A673 (cell line): Measurements from ENCODE around the gene DOCK1. TPM values are rescaled to one million over a fixed set of nuclear protein-coding genes. Genes with fewer than 3 reads are reported as not detected.

Source experiments
- BruUV-seq: library from RNA; stranded (reverse); fragments of 400-500 nt; replicated peaks from 2 replicates; lab custom pipeline; 2021; lab: Mats Ljungman, UMichigan
- CTCF ChIA-PET: fragments of 300-600 bp; sonication (Branson Sonifier 250); formaldehyde crosslinking; loops from one replicate; lab custom pipeline; 2022; ENCODE audit warnings: antibody characterized with exemption; lab: Charles Lee
- POLR2A ChIA-PET: fragments of 300-600 bp; sonication (Branson Sonifier 250); formaldehyde crosslinking; loops from one replicate; lab custom pipeline; 2022; ENCODE audit warnings: antibody characterized with exemption; ENCODE audit not compliant: low non-redundant PET; lab: Charles Lee
- DNase-seq: peaks from one replicate; pipeline ENCODE4 v3.0.0-alpha.2; 2015; ENCODE audit warnings: low spot score
- H3K27ac ChIP-seq: fragments of 200-600 bp; sonication (generic); 2 replicates; pipeline ENCODE4 v1.5.1; 2016; ENCODE audit warnings: mixed run types, low read depth, mild to moderate bottlenecking, mixed read lengths, antibody characterized with exemption, low read length; ENCODE audit not compliant: poor library complexity, severe bottlenecking
- H3K27me3 ChIP-seq: fragments of 200-600 bp; sonication (generic); replicated peaks from 2 replicates; pipeline ENCODE4 v1.6.1; 2017; ENCODE audit warnings: mixed run types, low read depth, mild to moderate bottlenecking, mixed read lengths, antibody characterized with exemption, low read length; ENCODE audit not compliant: insufficient read depth, poor library complexity
- H3K36me3 ChIP-seq: fragments of 200-600 bp; sonication (generic); 2 replicates; pipeline ENCODE4 v1.6.1; 2016; ENCODE audit warnings: mixed run types, mild to moderate bottlenecking, mixed read lengths, antibody characterized with exemption, low read length; ENCODE audit not compliant: insufficient read depth, poor library complexity, severe bottlenecking
- H3K4me1 ChIP-seq: fragments of 200-600 bp; sonication (generic); 2 replicates; pipeline ENCODE4 v1.6.1; 2017; ENCODE audit warnings: mixed run types, mild to moderate bottlenecking, mixed read lengths, antibody characterized with exemption, low read length; ENCODE audit not compliant: insufficient read depth, poor library complexity, severe bottlenecking
- H3K4me3 ChIP-seq: fragments of 200-600 bp; sonication (generic); 2 replicates; pipeline ENCODE4 v1.5.1; 2016; ENCODE audit warnings: low read depth, mixed run types, mild to moderate bottlenecking, mixed read lengths, low read length; ENCODE audit not compliant: poor library complexity, severe bottlenecking
- H3K9me3 ChIP-seq: fragments of 200-600 bp; sonication (generic); 2 replicates; pipeline ENCODE4 v1.6.1; 2016; ENCODE audit warnings: mixed run types, low read depth, mild to moderate bottlenecking, mixed read lengths, antibody characterized with exemption, low read length; ENCODE audit not compliant: poor library complexity, severe bottlenecking
- CTCF ChIP-seq: fragments of 300-800, 200-600 bp; sonication (generic); conservative IDR thresholded peaks from 2 replicates; pipeline ENCODE4 v1.5.1; 2017; ENCODE audit warnings: low read depth, mild to moderate bottlenecking, antibody characterized with exemption, low read length, moderate library complexity, mixed read lengths
- EZH2 ChIP-seq: fragments of 200-600 bp; sonication (generic); IDR thresholded peaks from 2 replicates; pipeline ENCODE4 v1.6.1; 2017; ENCODE audit warnings: borderline replicate concordance, low read depth, mild to moderate bottlenecking, mixed read lengths, antibody characterized with exemption, low read length; ENCODE audit not compliant: poor library complexity, severe bottlenecking
- intact Hi-C: fragments of 100-400 bp; cut with micrococcal nuclease; formaldehyde crosslinking; loops from one replicate; pipeline ENCODE4 v1.10.0; 2022; ENCODE audit not compliant: unreplicated experiment
- total RNA-seq: library from RNA; stranded (reverse); gene quantifications from 2 replicates; pipeline ENCODE4 v1.2.3, GENCODE V29; 2021

The DOCK1 gene
- total RNA-seq, 1 experiment from 2014 or later, result 30.7 TPM

- CTCF ChIA-PET, result no interaction called here
- DNase-seq, result no peak
- intact Hi-C loops, result no loop called here
These were observed 12.1 kb downstream of the DOCK1 start for GRCh38 chr10:126917375-126917774.

GRCh38 chr10:126917975-126918908 is 13.0 kb downstream of the DOCK1 start:
- Histone ChIP-seq H3K4me1 (no peaks in the 10 kb centered on the region), H3K4me3 (no peak overlapping the region), H3K36me3 (no peaks in the 10 kb centered on the region), H3K27me3 (no peaks in the 10 kb centered on the region), H3K9me3 (no peaks in the 10 kb centered on the region), H3K27ac (no peak overlapping the region)
- BruUV-seq, result no TSS peak
- ChIA-PET POLR2A (no interaction called here), CTCF (no interaction called here)
- intact Hi-C loops, result no loop called here
- no peak for TF ChIP-seq EZH2
- DNase-seq, result no peak

More at GRCh38 chr10:126917375-126917774, 12.1 kb downstream of the DOCK1 start:
- H3K27ac ChIP-seq, result no peak overlapping the region
- no peaks in the 10 kb centered on the region for H3K36me3 ChIP-seq
- no peak overlapping the region for H3K4me3 ChIP-seq
- H3K27me3 ChIP-seq, result no peaks in the 10 kb centered on the region
- TF ChIP-seq EZH2, result no peak
- TF ChIP-seq CTCF, result no peak
- POLR2A ChIA-PET, result no interaction called here
- no TSS peak for BruUV-seq
- no peaks in the 10 kb centered on the region for H3K4me1 ChIP-seq
- H3K9me3 ChIP-seq, result no peaks in the 10 kb centered on the region

- CTCF ChIA-PET, result no interaction called here
- H3K9me3 ChIP-seq, result no peaks in the 10 kb centered on the region
- POLR2A ChIA-PET, result no interaction called here
- H3K4me1 ChIP-seq, result no peaks in the 10 kb centered on the region
- no peaks in the 10 kb centered on the region for H3K36me3 ChIP-seq
- H3K27ac ChIP-seq, result no peak overlapping the region
- no TSS peak for BruUV-seq
- H3K4me3 ChIP-seq, result no peak overlapping the region
- no peaks in the 10 kb centered on the region for H3K27me3 ChIP-seq
- intact Hi-C loops, result no loop called here
- TF ChIP-seq CTCF (no peak), EZH2 (no peak)
- DNase-seq, result no peak
These were observed 14.2 kb downstream of the DOCK1 start for GRCh38 chr10:126919426-126919825.

- BruUV-seq, result no TSS peak
- no peaks in the 10 kb centered on the region for H3K9me3 ChIP-seq
- no peak for DNase-seq
- no peak overlapping the region for H3K4me3 ChIP-seq
- ChIA-PET CTCF (no interaction called here), POLR2A (no interaction called here)
- no peaks in the 10 kb centered on the region for H3K36me3 ChIP-seq
- no peak for TF ChIP-seq EZH2
- TF ChIP-seq CTCF, result no peak
- intact Hi-C loops, result no loop called here
- H3K4me1 ChIP-seq, result no peaks in the 10 kb centered on the region
- no peak overlapping the region for H3K27ac ChIP-seq
- H3K27me3 ChIP-seq, result no peaks in the 10 kb centered on the region
These were observed 15.9 kb downstream of the DOCK1 start for GRCh38 chr10:126921162-126921561.
